Uterus (tissue), 2 donors: ENCODE results near the gene FYCO1.

Source experiments
- POLR2A ChIP-seq, 2 donors: fragments of 450-650 bp; IDR thresholded peaks; one replicate each; pipeline ENCODE4 v1.6.1; 2016; ENCODE audit warnings: antibody characterized with exemption in 2 of 2, mild to moderate bottlenecking in 1 of 2, moderate library complexity in 1 of 2
- TF ChIP-seq, protein P1 (sequence below), 4 experiments: fragments of 200-600 bp in 2 of 4; fragments of 450-650 bp in 2 of 4; sonication (generic) in 2 of 4; IDR thresholded peaks; one replicate each; pipeline ENCODE4 v1.5.1; 2016 to 2019; ENCODE audit warnings: antibody characterized with exemption in 4 of 4, mild to moderate bottlenecking in 2 of 4, moderate library complexity in 1 of 4

DNA sequence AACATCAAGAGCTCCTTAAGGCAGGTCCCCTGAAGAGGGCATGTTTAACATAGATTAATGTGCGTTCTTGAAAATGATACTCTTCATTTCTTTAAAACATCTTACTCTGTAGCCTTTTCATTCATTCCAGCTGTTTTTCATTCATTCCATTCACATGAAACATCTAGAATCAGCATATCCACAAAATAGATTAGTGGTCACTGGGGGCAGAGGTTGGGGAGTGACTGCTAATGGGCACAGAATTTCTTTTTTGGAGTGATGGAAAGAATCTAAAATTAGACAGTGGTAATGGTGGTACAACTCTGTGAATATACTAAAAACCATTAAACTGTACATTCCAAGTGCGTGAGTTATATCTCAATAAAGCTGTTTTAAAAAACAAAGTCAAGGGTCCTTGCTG, 67.7 kb downstream of the FYCO1 start:
- TF ChIP-seq, protein P1, sequence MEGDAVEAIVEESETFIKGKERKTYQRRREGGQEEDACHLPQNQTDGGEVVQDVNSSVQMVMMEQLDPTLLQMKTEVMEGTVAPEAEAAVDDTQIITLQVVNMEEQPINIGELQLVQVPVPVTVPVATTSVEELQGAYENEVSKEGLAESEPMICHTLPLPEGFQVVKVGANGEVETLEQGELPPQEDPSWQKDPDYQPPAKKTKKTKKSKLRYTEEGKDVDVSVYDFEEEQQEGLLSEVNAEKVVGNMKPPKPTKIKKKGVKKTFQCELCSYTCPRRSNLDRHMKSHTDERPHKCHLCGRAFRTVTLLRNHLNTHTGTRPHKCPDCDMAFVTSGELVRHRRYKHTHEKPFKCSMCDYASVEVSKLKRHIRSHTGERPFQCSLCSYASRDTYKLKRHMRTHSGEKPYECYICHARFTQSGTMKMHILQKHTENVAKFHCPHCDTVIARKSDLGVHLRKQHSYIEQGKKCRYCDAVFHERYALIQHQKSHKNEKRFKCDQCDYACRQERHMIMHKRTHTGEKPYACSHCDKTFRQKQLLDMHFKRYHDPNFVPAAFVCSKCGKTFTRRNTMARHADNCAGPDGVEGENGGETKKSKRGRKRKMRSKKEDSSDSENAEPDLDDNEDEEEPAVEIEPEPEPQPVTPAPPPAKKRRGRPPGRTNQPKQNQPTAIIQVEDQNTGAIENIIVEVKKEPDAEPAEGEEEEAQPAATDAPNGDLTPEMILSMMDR (IDR thresholded peaks at IDR 0.05) = no peak
- TF ChIP-seq POLR2A (IDR thresholded peaks at IDR 0.05) = no peak
